OCI-LY1 (cell line): ENCODE measurements around the gene TPBG.

ENCODE experiments used
- H2AFZ ChIP-seq: fragments of 200-600 bp; sonication (generic), shearing (Covaris generic); 2 replicates; pipeline ENCODE4 v1.6.0; 2014; ENCODE audit warnings: antibody characterized with exemption, mild to moderate bottlenecking, low read length
- H3F3A ChIP-seq: fragments of 200-600 bp; sonication (generic), shearing (Covaris generic); 2 replicates; pipeline ENCODE4 v1.6.0; 2014; ENCODE audit warnings: mild to moderate bottlenecking, antibody characterized with exemption, low read length, moderate library complexity; ENCODE audit not compliant: insufficient read depth
- H3K27ac ChIP-seq: fragments of 200-600 bp; sonication (generic); 2 replicates; pipeline ENCODE4 v1.5.1; 2014; ENCODE audit warnings: low read length, mixed run types, mild to moderate bottlenecking, low read depth; ENCODE audit not compliant: poor library complexity, severe bottlenecking
- H3K27me3 ChIP-seq: fragments of 200-600 bp; sonication (generic); 2 replicates; pipeline ENCODE4 v1.6.0; 2014; ENCODE audit warnings: antibody characterized with exemption, mild to moderate bottlenecking, low read length, moderate library complexity; ENCODE audit not compliant: insufficient read depth
- H3K36me3 ChIP-seq: fragments of 200-600 bp; sonication (generic); 2 replicates; pipeline ENCODE4 v1.6.1; 2014; ENCODE audit warnings: mild to moderate bottlenecking, antibody characterized with exemption, low read length, moderate library complexity, mixed read lengths; ENCODE audit not compliant: insufficient read depth
- H3K4me1 ChIP-seq: fragments of 200-600 bp; sonication (generic); 2 replicates; pipeline ENCODE4 v1.5.1; 2014; ENCODE audit warnings: mild to moderate bottlenecking, low read length, moderate library complexity; ENCODE audit not compliant: insufficient read depth, severe bottlenecking
- H3K4me2 ChIP-seq: fragments of 200-600 bp; sonication (generic), shearing (Covaris generic); 2 replicates; pipeline ENCODE4 v1.6.1; 2014; ENCODE audit warnings: low read length
- H3K4me3 ChIP-seq: fragments of 200-600 bp; sonication (generic); 2 replicates; pipeline ENCODE4 v1.5.1; 2014; ENCODE audit warnings: low read length, low read depth, mild to moderate bottlenecking, mixed read lengths; ENCODE audit not compliant: poor library complexity, severe bottlenecking
- H3K79me2 ChIP-seq: fragments of 200-600 bp; shearing (Covaris generic); 2 replicates; pipeline ENCODE4 v1.6.1; 2016; ENCODE audit warnings: mixed run types, low read length, mixed read lengths; ENCODE audit not compliant: insufficient read depth
- H3K9ac ChIP-seq: fragments of 200-600 bp; sonication (generic), shearing (Covaris generic); 2 replicates; pipeline ENCODE4 v1.6.1; 2014; ENCODE audit warnings: mild to moderate bottlenecking, low read length, mixed read lengths
- H3K9me2 ChIP-seq: fragments of 200-600 bp; sonication (generic), shearing (Covaris generic); 2 replicates; pipeline ENCODE4 v1.6.1; 2014; ENCODE audit warnings: low read depth, mild to moderate bottlenecking, low read length, mixed read lengths
- H3K9me3 ChIP-seq: fragments of 200-600 bp; shearing (Covaris generic); 2 replicates; pipeline ENCODE4 v1.6.1; 2014; ENCODE audit warnings: low read length, mixed read lengths
- H4K20me1 ChIP-seq: fragments of 200-600 bp; sonication (generic), shearing (Covaris generic); 2 replicates; pipeline ENCODE4 v1.6.0; 2016; ENCODE audit warnings: mild to moderate bottlenecking, low read length; ENCODE audit not compliant: insufficient read depth
- CTCF ChIP-seq: fragments of 200-600 bp; sonication (generic), shearing (Covaris generic); IDR thresholded peaks from 2 replicates; pipeline ENCODE4 v1.5.1; 2017; ENCODE audit warnings: mild to moderate bottlenecking, antibody characterized with exemption, low read length, moderate library complexity, mixed read lengths
- EZH2 ChIP-seq: fragments of 200-600 bp; sonication (generic), shearing (Covaris generic); IDR thresholded peaks from 2 replicates; pipeline ENCODE4 v1.8.0; 2017; ENCODE audit warnings: borderline replicate concordance, mixed run types, mild to moderate bottlenecking, antibody characterized with exemption, low read length, moderate library complexity, mixed read lengths

The TPBG gene

GRCh38 chr6:82413868-82414267, 50.3 kb downstream of the TPBG start:
- no peaks in the 10 kb centered on the region for H3K4me1 ChIP-seq
- no peak overlapping the region for H3K9ac ChIP-seq
- H3K4me2 ChIP-seq, result no peak overlapping the region
- H3K9me3 ChIP-seq, result no peaks in the 10 kb centered on the region
- H2AFZ ChIP-seq, result no peak overlapping the region
- no peaks in the 10 kb centered on the region for H3K9me2 ChIP-seq
- H3K79me2 ChIP-seq, result no peaks in the 10 kb centered on the region
- H3K36me3 ChIP-seq, result no peaks in the 10 kb centered on the region
- H3K27ac ChIP-seq, result no peak overlapping the region
- no peaks in the 10 kb centered on the region for H4K20me1 ChIP-seq
- H3K4me3 ChIP-seq, result no peak overlapping the region
- no peaks in the 10 kb centered on the region for H3K27me3 ChIP-seq
- TF ChIP-seq EZH2, result no peak
- H3F3A ChIP-seq, result no peaks in the 10 kb centered on the region

GRCh38 chr6:82415820-82416219, 52.2 kb downstream of the TPBG start:
- H2AFZ ChIP-seq, result no peak overlapping the region

GRCh38 chr6:82416346-82416745, 52.7 kb downstream of the TPBG start:
- H3K27me3 ChIP-seq, result no peaks in the 10 kb centered on the region
- no peaks in the 10 kb centered on the region for H3F3A ChIP-seq
- H3K9ac ChIP-seq, result no peak overlapping the region
- TF ChIP-seq CTCF (no peak), EZH2 (no peak)
- no peak overlapping the region for H3K4me2 ChIP-seq
- H3K9me2 ChIP-seq, result no peaks in the 10 kb centered on the region
- H2AFZ ChIP-seq, result no peak overlapping the region
- no peak overlapping the region for H3K4me3 ChIP-seq
- H3K27ac ChIP-seq, result no peak overlapping the region
- no peaks in the 10 kb centered on the region for H3K36me3 ChIP-seq
- H3K4me1 ChIP-seq, result no peaks in the 10 kb centered on the region
- no peaks in the 10 kb centered on the region for H3K9me3 ChIP-seq
- H4K20me1 ChIP-seq, result no peaks in the 10 kb centered on the region
- H3K79me2 ChIP-seq, result no peaks in the 10 kb centered on the region

More at GRCh38 chr6:82415820-82416219, 52.2 kb downstream of the TPBG start:
- Histone ChIP-seq H3K27ac (no peak overlapping the region), H3K4me3 (no peak overlapping the region), H3K4me2 (no peak overlapping the region), H3K27me3 (no peaks in the 10 kb centered on the region), H3K4me1 (no peaks in the 10 kb centered on the region), H3K9me2 (no peaks in the 10 kb centered on the region), H3F3A (no peaks in the 10 kb centered on the region), H4K20me1 (no peaks in the 10 kb centered on the region), H3K79me2 (no peaks in the 10 kb centered on the region), H3K9me3 (no peaks in the 10 kb centered on the region), H3K9ac (no peak overlapping the region), H3K36me3 (no peaks in the 10 kb centered on the region)
- no peak for TF ChIP-seq EZH2
- TF ChIP-seq CTCF, result no peak
